K562 (cell line): ENCODE results near the gene PCBP2. TPM values are rescaled to one million over a fixed set of nuclear protein-coding genes. Genes with fewer than 3 reads are reported as not detected.

Experiments used
- ATAC-seq: fragments of 200-7000 bp; cut with Tn5 transposase; 3 replicates; pipeline ENCODE4 v1.9.1; 2020; ENCODE audit warnings: moderate library complexity
- BruUV-seq: library from RNA; stranded (reverse); fragments of 400-500 nt; replicated peaks from 2 replicates; lab custom pipeline; 2021; lab: Mats Ljungman, UMichigan
- CTCF ChIA-PET: fragments of 300-600 bp; formaldehyde crosslinking; extraction: SDS; loops from one replicate; lab custom pipeline; 2021; ENCODE audit warnings: low intra/inter-chr PET ratio; lab: Yijun Ruan, JAX
- POLR2A ChIA-PET: fragments of 300-600, 350-650 bp; sonication (Branson Sonifier 250); formaldehyde crosslinking; extraction: SDS; loops from one replicate; lab custom pipeline; 2021; ENCODE audit warnings: antibody characterized with exemption, inconsistent platforms; lab: Yijun Ruan, JAX
- DNase-seq, 4 experiments: peaks; one replicate each; pipeline versions ENCODE4 v3.0.0 to v3.0.0-alpha.2; 2011 to 2018; ENCODE audit warnings: low spot score in 3 of 4, mixed read lengths in 3 of 4; ENCODE audit errors: extremely low read depth in 1 of 4
- FAIRE-seq: peaks from 2 replicates; lab custom pipeline; 2011; peaks lifted over from hg19 to GRCh38; lab: Jason Lieb, UNC
- H2AFZ ChIP-seq: 2 replicates; pipeline ENCODE4 v1.6.0; 2011; ENCODE audit warnings: low read depth, low read length, control low read depth, inconsistent platforms
- H3K27ac ChIP-seq: fragments of 200-600 bp; 3 replicates; pipeline ENCODE4 v1.8.0; 2011; ENCODE audit warnings: low read depth, mild to moderate bottlenecking, control low read depth, inconsistent platforms, low read length, moderate library complexity, mixed read lengths; ENCODE audit errors: extremely low read depth
- H3K27me3 ChIP-seq, 2 experiments: fragments of 300-600 bp in 1 of 2; 2 replicates in 1 of 2; 3 replicates in 1 of 2; pipeline versions ENCODE4 v1.6.0 to v1.8.0; 2011; ENCODE audit warnings: inconsistent platforms in 2 of 2, low read length in 2 of 2, mild to moderate bottlenecking in 1 of 2, mixed read lengths in 1 of 2, moderate library complexity in 1 of 2; ENCODE audit not compliant: control insufficient read depth in 2 of 2, insufficient read depth in 2 of 2
- H3K36me3 ChIP-seq: fragments of 300-600 bp; 3 replicates; pipeline ENCODE4 v1.8.0; 2011; ENCODE audit warnings: mild to moderate bottlenecking, low read length, inconsistent platforms; ENCODE audit not compliant: control insufficient read depth, insufficient read depth
- H3K4me1 ChIP-seq, 2 experiments: fragments of 200-600 bp in 1 of 2; replicated peaks in 1 of 2; 2 replicates in 1 of 2; 3 replicates in 1 of 2; pipeline versions ENCODE4 v1.5.1 to v1.8.0; 2011; ENCODE audit warnings: inconsistent platforms in 2 of 2, low read length in 2 of 2, mild to moderate bottlenecking in 1 of 2, mixed read lengths in 1 of 2, moderate library complexity in 1 of 2; ENCODE audit not compliant: control insufficient read depth in 2 of 2, insufficient read depth in 2 of 2
- H3K4me2 ChIP-seq: 2 replicates; pipeline ENCODE4 v1.6.1; 2011; ENCODE audit warnings: low read length, control low read depth, inconsistent platforms, mixed read lengths; ENCODE audit not compliant: insufficient read depth
- H3K4me3 ChIP-seq: fragments of 200-600 bp; sonication (generic), shearing (Covaris generic); 2 replicates; pipeline ENCODE4 v1.5.1; 2016; ENCODE audit warnings: control low read depth, inconsistent platforms
- H3K79me2 ChIP-seq: fragments of 200-600 bp; 3 replicates; pipeline ENCODE4 v1.8.0; 2011; ENCODE audit warnings: low read length, inconsistent platforms; ENCODE audit not compliant: control insufficient read depth, insufficient read depth
- H3K9ac ChIP-seq, 2 experiments: 2 replicates each; pipeline versions ENCODE4 v1.6.0 to v1.6.1; 2011; ENCODE audit warnings: low read depth in 2 of 2, low read length in 2 of 2, control low read depth in 1 of 2, inconsistent platforms in 1 of 2, mild to moderate bottlenecking in 1 of 2, mixed read lengths in 1 of 2; ENCODE audit not compliant: insufficient read depth in 1 of 2
- H3K9me1 ChIP-seq: one replicate; pipeline ENCODE4 v1.6.0; 2011; ENCODE audit warnings: inconsistent platforms, mild to moderate bottlenecking, low read length, moderate library complexity; ENCODE audit not compliant: control insufficient read depth, insufficient read depth
- H3K9me3 ChIP-seq: replicated peaks from 2 replicates; pipeline ENCODE4 v1.5.1; 2011; ENCODE audit warnings: low read depth, low read length, inconsistent platforms; ENCODE audit not compliant: control insufficient read depth, insufficient read depth
- H4K20me1 ChIP-seq: replicated peaks from 2 replicates; pipeline ENCODE4 v1.6.1; 2011; ENCODE audit warnings: low read length, inconsistent platforms, mixed read lengths; ENCODE audit not compliant: control insufficient read depth, insufficient read depth
- CBX5 ChIP-seq: IDR thresholded peaks from 2 replicates; pipeline ENCODE4 v1.6.1; 2014; ENCODE audit warnings: low read depth, borderline replicate concordance
- CREM ChIP-seq: IDR thresholded peaks from 2 replicates; pipeline ENCODE4 v1.6.1; 2014; ENCODE audit warnings: antibody characterized with exemption, low read depth
- MAX ChIP-seq: sonication (generic); formaldehyde crosslinking; IDR thresholded peaks from 2 replicates; pipeline ENCODE4 v1.9.0; 2022; ENCODE audit warnings: mild to moderate bottlenecking, missing genetic modification reagents
- MYBL2 ChIP-seq, 2 experiments: fragments of 450-650 bp in 1 of 2; sonication (generic) in 1 of 2; formaldehyde crosslinking in 1 of 2; IDR thresholded peaks; 2 replicates each; pipeline versions ENCODE4 v1.6.1 to v1.8.1; 2017 to 2022; ENCODE audit warnings: borderline replicate concordance in 1 of 2, inconsistent platforms in 1 of 2, low read depth in 1 of 2, mild to moderate bottlenecking in 1 of 2, missing genetic modification reagents in 1 of 2, moderate library complexity in 1 of 2
- NCOA2 ChIP-seq, 2 experiments: fragments of 450-650 bp; IDR thresholded peaks; 2 replicates each; pipeline ENCODE4 v1.6.1; 2018; ENCODE audit warnings: mild to moderate bottlenecking in 2 of 2, moderate library complexity in 1 of 2; ENCODE audit not compliant: partially characterized antibody in 2 of 2
- NFRKB ChIP-seq: fragments of 450-650 bp; IDR thresholded peaks from 2 replicates; pipeline ENCODE4 v1.6.1; 2016; ENCODE audit warnings: low read depth
- PHF8 ChIP-seq: fragments of 200-600 bp; sonication (generic); IDR thresholded peaks from 2 replicates; pipeline ENCODE4 v1.6.1; 2012; ENCODE audit warnings: mixed run types, mild to moderate bottlenecking, inconsistent platforms, low read length, moderate library complexity, borderline replicate concordance
- POLR2AphosphoS5 ChIP-seq: IDR thresholded peaks from 2 replicates; pipeline ENCODE4 v1.6.1; 2011; ENCODE audit warnings: mild to moderate bottlenecking, low read depth, low read length, moderate library complexity; ENCODE audit not compliant: control insufficient read depth, insufficient read depth
- POLR2G ChIP-seq: fragments of 200-400 bp; formaldehyde crosslinking; IDR thresholded peaks from 2 replicates; pipeline ENCODE4 v1.6.1; 2017; ENCODE audit warnings: low read depth, mild to moderate bottlenecking, antibody characterized with exemption, low read length, moderate library complexity
- RBM22 ChIP-seq: fragments of 200-400 bp; formaldehyde crosslinking; IDR thresholded peaks from 2 replicates; pipeline ENCODE4 v1.6.1; 2018; ENCODE audit warnings: low read length, low read depth; ENCODE audit not compliant: poor library complexity, severe bottlenecking
- TAF15 ChIP-seq: fragments of 200-400 bp; formaldehyde crosslinking; IDR thresholded peaks from 2 replicates; pipeline ENCODE4 v1.6.1; 2017; ENCODE audit warnings: mild to moderate bottlenecking, low read depth, low read length, moderate library complexity
- ZFP91 ChIP-seq: sonication (generic); formaldehyde crosslinking; IDR thresholded peaks from 2 replicates; pipeline ENCODE4 v1.8.0; 2022; ENCODE audit warnings: mild to moderate bottlenecking, missing genetic modification reagents
- ZHX1 ChIP-seq: fragments of 150-350 bp; conservative IDR thresholded peaks from 2 replicates; pipeline ENCODE4 v1.6.1; 2014; ENCODE audit warnings: low read length
- ZNF699 ChIP-seq: fragments of 250-450 bp; sonication (Bioruptor Pico); IDR thresholded peaks from 2 replicates; pipeline ENCODE4 v1.8.0; 2021; ENCODE audit warnings: mild to moderate bottlenecking, moderate library complexity; ENCODE audit not compliant: insufficient replicate concordance
- ZSCAN29 ChIP-seq: fragments of 450-650 bp; IDR thresholded peaks from 2 replicates; pipeline ENCODE4 v1.6.1; 2017
- WGBS: fragments of 100-300 bp; shearing (Covaris generic); methylation state at CpG from one replicate; pipeline ENCODE4 v1.1.6; 2016; ENCODE audit warnings: low coverage, mixed read lengths; ENCODE audit not compliant: insufficient coverage; ENCODE audit errors: missing lambda C conversion rate; 5-methylcytosine and 5-hydroxymethylcytosine counted together
- in situ Hi-C: fragments of 300-500 bp; cut with MboI; formaldehyde crosslinking; loops from 4 replicates; pipeline ENCODE4 v1.15.0; 2018; ENCODE audit warnings: inconsistent platforms, mixed read lengths
- intact Hi-C: fragments of 100-400 bp; cut with micrococcal nuclease; formaldehyde crosslinking; loops from 2 replicates; pipeline ENCODE4 v1.14.2; 2022
- polyA plus RNA-seq, 8 experiments: library from polyadenylated mRNA; depleted of rRNA in 4 of 8; stranded (reverse) in 5 of 8; unstranded in 3 of 8; fragments of >200 nt; fragmentation: Nextera tagmentation in 2 of 8; fragmentation: Illumina TruSeq in 1 of 8; extraction: Ambion mirVana in 2 of 8; extraction: Trizol in 1 of 8; gene quantifications; 2 replicates each; pipeline versions ENCODE4 v1.2.1 to v1.2.3, GENCODE V29; 2011 to 2014; ENCODE audit warnings: inconsistent platforms in 1 of 8, missing spikeins in 1 of 8
- total RNA-seq, 7 experiments: library from RNA; depleted of rRNA in 6 of 7; stranded (reverse); fragments of >200 nt in 6 of 7; fragmentation: Illumina TruSeq in 2 of 7; extraction: Trizol in 2 of 7; gene quantifications; 2 replicates each; pipeline versions ENCODE4 v1.2.1 to v1.2.3, GENCODE V29; 2011 to 2021; ENCODE audit warnings: low replicate concordance in 1 of 7

PCBP2 gene
- total and polyA plus RNA-seq, 9 of the 15 experiments (the other 6 are each of a cell fraction or from before 2014, with no cell fraction given) = 137 to 831 (median 328) TPM

GRCh38 chr12:53481939-53482586 is 30.2 kb downstream of the PCBP2 start (continued):
- TF ChIP-seq CBX5 (no peak), MAX (CRISPR knock-in tag) (peak; percentile 27), ZFP91 (CRISPR knock-in tag) (no peak)

- Histone ChIP-seq H4K20me1 (peaks cover 13% of the 10 kb centered on the region), H3K9me3 (no peaks in the 10 kb centered on the region), H3K4me3 (no peak overlapping the region), H3K4me2 (no peak overlapping the region), H3K9ac (no peak overlapping the region; a peak in 1 of 4 replicates), H3K27ac (no peak overlapping the region), H3K27me3 (no peaks in the 10 kb centered on the region), H3K9me1 (peaks cover 3% of the 10 kb centered on the region), H3K79me2 (peaks cover 7% of the 10 kb centered on the region; the same call in 2 of the 3 replicates), H2AFZ (no peak overlapping the region), H3K4me1 (peaks cover 0 to 13% of the 10 kb centered on the region in 2 experiments; a peak in 3 of 5 replicates), H3K36me3 (peaks cover 93% of the 10 kb centered on the region)
- intact Hi-C loops (no loop called here), in situ Hi-C loops (no loop called here)
- ChIA-PET POLR2A (interaction anchor here (0.5 to 7.1 kb wide), 17 partner anchors 9 to 275 kb away, joined by 3 to 99 read pairs (median 6); partner anchors contain the start of genes MAP3K12, SP1 and TARBP2), CTCF (no interaction called here)
- BruUV-seq = no TSS peak
- 90% methylated on average over 15 of the region's 18 CpGs for WGBS
- ATAC-seq (peak; percentile 24), DNase-seq (peak in 1 of 4 experiments; percentile 27), FAIRE-seq (no peak)
- peak; percentile 88 for TF ChIP-seq POLR2G
- TF ChIP-seq TAF15 = peak; percentile 74; the same call in 1 of the 2 replicates
- TF ChIP-seq ZHX1 = no peak
- TF ChIP-seq CREM = no peak
- TF ChIP-seq NCOA2 (IDR thresholded peaks at IDR 0.05; ENCODE audit: partially characterized antibody in 2 of 2) = no peak
- no peak for TF ChIP-seq ZSCAN29
- no peak for TF ChIP-seq NFRKB
- peak; percentile 96 for TF ChIP-seq RBM22
- TF ChIP-seq MYBL2 (IDR thresholded peaks at IDR 0.05; ENCODE audit: low read depth) = no peak
- no peak for TF ChIP-seq MYBL2 (CRISPR knock-in tag; IDR thresholded peaks at IDR 0.05; ENCODE audit: borderline replicate concordance)
- TF ChIP-seq ZNF699 (CRISPR knock-in tag) = no peak
- peak; percentile 30; the same call in 1 of the 2 replicates for TF ChIP-seq POLR2AphosphoS5
- no peak for TF ChIP-seq PHF8
Measured at GRCh38 chr12:53482626-53483168, 30.8 kb downstream of the PCBP2 start.
